Activated naive CD4-positive, alpha-beta T cell treated with anti-CD3 and anti-CD28 coated beads for 36 hours (primary cell): ENCODE data around the gene DPEP3. TPM values are rescaled to one million over a fixed set of nuclear protein-coding genes. Genes with fewer than 3 reads are reported as not detected.

Experiments used
- CTCF ChIA-PET: fragments of 350-600 bp; sonication (Branson Sonifier 250); formaldehyde crosslinking; loops from one replicate; lab custom pipeline; 2021; ENCODE audit warnings: antibody characterized with exemption; lab: Charles Lee
- DNase-seq: peaks from one replicate; pipeline ENCODE4 v3.0.0-alpha.2; 2020
- H3K27ac Mint-ChIP-seq: one replicate; pipeline ENCODE4 v1.8.0; 2021; ENCODE audit warnings: mild to moderate bottlenecking, mixed read lengths
- H3K27me3 Mint-ChIP-seq: one replicate; pipeline ENCODE4 v1.8.0; 2021; ENCODE audit warnings: low read depth, mixed read lengths
- H3K36me3 Mint-ChIP-seq: one replicate; pipeline ENCODE4 v1.8.0; 2021; ENCODE audit warnings: low read depth, mixed read lengths
- H3K4me1 Mint-ChIP-seq: one replicate; pipeline ENCODE4 v1.8.0; 2021; ENCODE audit warnings: low read depth, mixed read lengths
- H3K4me3 Mint-ChIP-seq: one replicate; pipeline ENCODE4 v1.8.0; 2021; ENCODE audit warnings: mild to moderate bottlenecking, moderate library complexity, mixed read lengths
- H3K9me3 Mint-ChIP-seq: one replicate; pipeline ENCODE4 v1.8.0; 2021; ENCODE audit warnings: mixed read lengths
- intact Hi-C: fragments of 100-400 bp; cut with micrococcal nuclease; formaldehyde crosslinking; loops from one replicate; pipeline ENCODE4 v1.15.1; 2023
- total RNA-seq, 2 experiments: library from RNA; stranded (reverse); gene quantifications; one replicate each; pipeline ENCODE4 v1.2.3, GENCODE V29; 2021

Gene DPEP3
- total RNA-seq, 2 experiments from 2014 or later: 0.19 TPM; not detected in 1

DNA sequence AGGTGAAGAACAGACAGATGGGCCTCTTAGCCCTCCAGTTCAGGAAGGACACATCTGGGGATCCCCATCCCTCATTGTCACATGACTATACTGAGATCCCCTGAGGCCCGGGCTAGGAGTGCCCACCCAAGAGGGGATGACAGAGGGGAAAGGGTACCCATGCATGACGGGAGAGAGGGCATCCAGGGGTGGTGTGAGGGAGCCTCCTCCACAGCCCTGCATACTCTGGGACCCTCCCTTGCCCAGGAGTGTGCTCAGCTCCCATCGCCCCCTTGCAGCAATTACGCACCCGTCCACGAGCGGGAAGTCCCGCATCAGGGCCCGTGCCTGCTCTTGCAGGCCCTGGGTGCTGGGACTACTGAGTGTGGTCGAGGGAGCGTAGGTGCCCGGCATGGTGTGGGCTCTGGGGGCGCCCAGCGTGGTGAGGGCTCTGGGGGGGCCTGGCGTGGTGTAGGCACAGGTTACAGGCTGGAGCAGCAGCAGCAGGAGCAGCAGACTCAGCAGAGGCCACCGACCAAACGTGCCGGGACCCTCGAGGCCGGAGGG is 12.4 kb upstream of the DPEP3 start:
- no peak for DNase-seq
- no peak overlapping the region for H3K4me3 Mint-ChIP-seq
- no peaks in the 10 kb centered on the region for H3K9me3 Mint-ChIP-seq
- CTCF ChIA-PET: interaction anchor here (0.8 to 2.3 kb wide), 6 partner anchors 9 to 91 kb away, joined by 3 to 14 read pairs (median 4); no protein-coding TSS in a partner anchor
- peaks cover 34% of the 10 kb centered on the region for H3K4me1 Mint-ChIP-seq
- H3K27me3 Mint-ChIP-seq: no peaks in the 10 kb centered on the region
- H3K27ac Mint-ChIP-seq: peak overlapping the region; percentile 92
- H3K36me3 Mint-ChIP-seq: no peaks in the 10 kb centered on the region
- intact Hi-C loops: loop anchor here (1.0 to 2.0 kb wide), 6 partner anchors 24 to 237 kb away; partner anchors contain the start of genes DDX28, DUS2, PSMB10 and SLC12A4

DNA sequence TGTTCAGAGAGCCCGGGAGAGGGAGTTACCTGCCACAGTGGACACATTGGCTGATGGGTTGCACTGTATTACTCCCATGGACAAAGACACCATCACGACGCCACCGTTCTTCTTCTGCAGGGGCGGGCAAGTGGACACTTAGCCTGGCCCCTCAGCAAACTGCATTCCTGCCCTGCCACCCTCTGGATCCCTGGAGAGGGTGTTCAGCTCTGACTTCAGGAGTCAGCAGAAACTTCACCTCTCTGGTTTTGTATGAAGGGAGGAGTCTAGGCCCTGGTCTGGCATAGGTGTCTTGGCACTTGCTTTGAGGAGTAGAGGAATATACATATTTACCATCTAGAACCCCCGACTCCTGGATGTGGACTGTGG is 9.7 kb upstream of the DPEP3 start:
- no peak for DNase-seq
- Mint-ChIP-seq H3K4me1 (peaks cover 19% of the 10 kb centered on the region), H3K27me3 (no peaks in the 10 kb centered on the region), H3K27ac (no peak overlapping the region), H3K9me3 (no peaks in the 10 kb centered on the region), H3K4me3 (no peak overlapping the region), H3K36me3 (no peaks in the 10 kb centered on the region)
- CTCF ChIA-PET: interaction anchor here (0.6 to 0.8 kb wide), 2 partner anchors 16 to 238 kb away, joined by 3 read pairs; no protein-coding TSS in a partner anchor
- intact Hi-C loops: no loop called here

DNA sequence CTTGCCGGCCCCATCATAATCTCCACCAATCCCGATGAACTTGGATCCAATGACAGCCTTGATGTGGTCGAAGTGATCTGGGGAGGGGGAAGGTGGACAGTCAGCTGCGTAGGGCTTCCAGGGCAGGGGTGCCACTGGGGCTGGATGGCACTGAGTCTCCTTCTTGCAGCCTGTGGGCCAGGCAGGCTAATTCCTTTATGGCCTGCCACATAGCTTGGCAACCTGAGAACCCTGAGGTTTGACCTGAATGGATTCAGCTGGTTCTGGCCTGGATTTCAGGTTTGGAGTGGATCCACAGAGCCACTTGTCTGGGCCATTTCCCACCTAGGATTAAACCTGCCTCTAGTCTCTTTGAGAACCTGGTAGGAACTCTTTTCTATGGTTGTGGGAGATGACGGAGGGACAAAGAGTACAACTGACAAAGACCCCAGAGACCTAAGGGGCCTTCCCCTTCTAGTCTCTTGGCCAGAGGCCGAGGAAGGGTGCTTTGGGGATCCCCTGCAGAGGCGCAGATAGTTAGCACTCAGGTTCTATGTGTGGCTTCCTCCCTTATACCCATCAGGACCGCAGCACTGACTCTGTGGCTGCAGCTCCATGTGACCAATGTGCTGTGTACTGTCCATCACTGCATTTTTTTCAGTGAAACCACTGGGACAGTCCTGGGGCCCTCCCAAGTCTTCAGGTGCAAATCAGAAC is 9.2 kb upstream of the DPEP3 start:
- intact Hi-C loops: no loop called here
- CTCF ChIA-PET: interaction anchor here (0.5 to 0.8 kb wide), 4 partner anchors 16 to 475 kb away, joined by 3 to 6 read pairs (median 4); no protein-coding TSS in a partner anchor
- H3K27me3 Mint-ChIP-seq: no peaks in the 10 kb centered on the region
- no peak overlapping the region for H3K4me3 Mint-ChIP-seq
- H3K4me1 Mint-ChIP-seq: peaks cover 21% of the 10 kb centered on the region
- no peak for DNase-seq
- H3K27ac Mint-ChIP-seq: no peak overlapping the region
- no peaks in the 10 kb centered on the region for H3K9me3 Mint-ChIP-seq
- no peaks in the 10 kb centered on the region for H3K36me3 Mint-ChIP-seq

DNA sequence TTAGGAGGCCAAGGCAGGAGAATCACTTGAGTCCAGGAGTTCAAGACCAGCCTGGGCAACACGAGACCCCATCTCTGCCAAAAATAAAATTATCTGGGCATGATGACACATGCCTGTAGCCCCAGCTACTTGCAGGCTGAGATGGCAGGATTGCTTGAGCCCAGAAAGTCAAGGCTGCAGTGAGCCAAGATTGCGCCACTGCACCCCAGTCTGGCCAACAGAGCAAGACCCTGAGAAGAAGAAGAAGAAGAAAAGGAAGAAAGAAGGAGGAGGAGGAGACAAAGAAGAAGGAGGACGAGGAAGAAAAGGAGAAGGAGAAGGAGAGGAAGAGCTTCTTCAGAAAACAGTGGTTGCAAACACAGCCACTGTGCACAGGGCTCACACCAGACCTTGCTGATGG is 8.4 kb upstream of the DPEP3 start:
- CTCF ChIA-PET: interaction anchor here (0.6 to 1.3 kb wide), 2 partner anchors 28 to 52 kb away, joined by 3 to 4 read pairs; no protein-coding TSS in a partner anchor
- intact Hi-C loops: no loop called here
- DNase-seq: no peak
- no peaks in the 10 kb centered on the region for H3K36me3 Mint-ChIP-seq
- no peaks in the 10 kb centered on the region for H3K27me3 Mint-ChIP-seq
- no peaks in the 10 kb centered on the region for H3K9me3 Mint-ChIP-seq
- H3K4me3 Mint-ChIP-seq: no peak overlapping the region
- H3K4me1 Mint-ChIP-seq: peaks cover 26% of the 10 kb centered on the region
- H3K27ac Mint-ChIP-seq: no peak overlapping the region

DNA sequence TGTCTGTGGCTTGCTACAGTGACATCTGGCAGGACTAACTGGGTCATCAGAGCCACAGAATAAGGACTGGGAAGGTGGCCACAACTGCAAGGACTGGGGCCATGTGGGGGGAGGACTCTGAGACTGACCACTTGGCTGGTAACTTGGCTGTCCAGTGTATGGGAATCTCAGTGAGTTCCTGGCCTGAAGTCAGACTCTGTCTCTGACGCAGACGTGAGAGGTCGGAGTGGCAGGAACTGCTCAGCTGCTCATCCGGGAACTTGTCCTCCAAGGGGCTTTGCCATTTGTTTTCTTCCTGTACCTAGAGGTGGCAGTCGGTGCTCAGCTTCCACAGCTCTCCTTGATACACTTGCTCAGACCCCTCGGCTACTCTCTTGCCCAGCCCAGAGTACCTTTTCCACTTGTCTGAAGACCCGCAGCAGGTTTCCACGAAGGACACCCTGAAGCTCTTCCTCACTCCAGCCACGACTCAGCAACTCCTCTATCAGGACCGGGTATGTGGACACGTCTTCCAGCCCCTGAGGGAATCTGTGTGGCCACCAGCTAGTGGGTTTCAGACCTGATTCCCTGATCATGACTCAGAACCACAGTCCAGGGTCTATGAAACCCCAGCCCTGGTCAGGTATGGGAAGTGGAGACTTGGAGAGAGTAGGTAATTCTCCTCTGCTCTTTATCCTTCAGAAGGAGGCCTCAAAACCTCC is 7.3 kb upstream of the DPEP3 start:
- peak overlapping the region; percentile 55 for H3K27ac Mint-ChIP-seq
- no peak for DNase-seq
- peaks cover 27% of the 10 kb centered on the region for H3K4me1 Mint-ChIP-seq
- H3K9me3 Mint-ChIP-seq: no peaks in the 10 kb centered on the region
- CTCF ChIA-PET: interaction anchor here (0.7 to 1.4 kb wide), 3 partner anchors 11 to 53 kb away, joined by 3 read pairs; no protein-coding TSS in a partner anchor
- no peak overlapping the region for H3K4me3 Mint-ChIP-seq
- no peaks in the 10 kb centered on the region for H3K27me3 Mint-ChIP-seq
- intact Hi-C loops: no loop called here
- no peaks in the 10 kb centered on the region for H3K36me3 Mint-ChIP-seq

DNA sequence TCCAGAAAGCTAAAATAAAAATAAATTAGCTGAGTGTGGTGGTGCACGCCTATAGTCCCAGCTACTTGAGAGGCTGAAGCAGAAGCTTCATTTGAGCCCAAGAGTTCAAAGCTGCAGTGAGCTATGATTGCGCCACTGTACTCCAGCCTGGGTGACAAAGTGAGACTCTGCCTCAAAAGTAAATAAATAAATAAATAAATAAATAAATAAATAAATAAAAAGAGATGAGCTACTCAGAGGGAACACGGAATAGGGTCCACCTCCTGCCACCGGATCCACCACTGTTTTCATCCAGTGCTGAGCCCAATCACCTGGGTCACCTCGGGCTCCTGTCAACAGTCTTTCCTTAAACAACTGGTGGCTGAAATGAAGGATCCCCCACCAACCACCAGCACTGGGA is 6.7 kb upstream of the DPEP3 start:
- CTCF ChIA-PET: interaction anchor here (0.5 to 1.4 kb wide), 4 partner anchors 11 to 59 kb away, joined by 3 to 5 read pairs (median 3); no protein-coding TSS in a partner anchor
- Mint-ChIP-seq H3K4me3 (no peak overlapping the region), H3K27ac (no peak overlapping the region), H3K4me1 (peaks cover 24% of the 10 kb centered on the region), H3K36me3 (no peaks in the 10 kb centered on the region), H3K27me3 (no peaks in the 10 kb centered on the region), H3K9me3 (no peaks in the 10 kb centered on the region)
- intact Hi-C loops: no loop called here
- DNase-seq: no peak

DNA sequence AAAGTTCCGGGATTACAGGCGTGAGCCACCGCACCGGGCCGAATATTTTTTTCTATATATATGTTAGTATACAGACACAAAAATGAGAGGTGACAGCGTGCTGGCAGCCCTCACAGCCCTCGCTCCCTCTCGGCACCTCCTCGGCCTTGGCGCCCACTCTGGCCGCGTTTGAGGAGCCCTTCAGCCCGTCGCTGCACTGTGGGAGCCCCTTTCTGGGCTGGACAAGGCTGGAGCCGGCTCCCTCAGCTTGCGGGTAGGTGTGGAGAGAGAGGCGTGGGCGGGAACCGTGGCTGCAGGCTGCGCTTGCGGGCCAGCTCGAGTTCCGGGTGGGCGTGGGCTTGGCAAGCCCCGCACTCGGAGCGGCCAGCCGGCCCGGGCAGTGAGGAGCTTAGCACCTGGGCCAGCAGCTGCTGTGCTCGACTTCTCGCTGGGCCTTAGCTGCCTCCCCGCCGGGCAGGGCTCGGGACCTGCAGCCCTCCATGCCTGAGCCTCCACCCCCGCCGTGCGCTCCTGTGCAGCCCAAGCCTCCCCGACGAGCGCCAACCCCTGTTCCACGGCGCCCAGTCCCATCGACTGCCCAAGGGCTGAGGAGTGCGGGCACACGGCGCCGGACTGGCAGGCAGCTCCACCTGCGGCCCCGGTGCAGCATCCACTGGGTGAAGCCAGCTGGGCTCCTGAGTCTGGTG is 1.9 kb upstream of the DPEP3 start:
- no peak for DNase-seq
- intact Hi-C loops: loop anchor here (5.0 kb wide), 2 partner anchors 40 to 45 kb away; partner anchors contain the start of genes DDX28, DUS2 and PSMB10
- CTCF ChIA-PET: interaction anchor here (1.1 to 1.2 kb wide), 2 partner anchors 23 to 98 kb away, joined by 3 to 4 read pairs; no protein-coding TSS in a partner anchor
- H3K9me3 Mint-ChIP-seq: no peaks in the 10 kb centered on the region
- no peak overlapping the region for H3K27ac Mint-ChIP-seq
- no peak overlapping the region for H3K4me3 Mint-ChIP-seq
- peaks cover 24% of the 10 kb centered on the region for H3K4me1 Mint-ChIP-seq
- no peaks in the 10 kb centered on the region for H3K36me3 Mint-ChIP-seq
- H3K27me3 Mint-ChIP-seq: no peaks in the 10 kb centered on the region

DNA sequence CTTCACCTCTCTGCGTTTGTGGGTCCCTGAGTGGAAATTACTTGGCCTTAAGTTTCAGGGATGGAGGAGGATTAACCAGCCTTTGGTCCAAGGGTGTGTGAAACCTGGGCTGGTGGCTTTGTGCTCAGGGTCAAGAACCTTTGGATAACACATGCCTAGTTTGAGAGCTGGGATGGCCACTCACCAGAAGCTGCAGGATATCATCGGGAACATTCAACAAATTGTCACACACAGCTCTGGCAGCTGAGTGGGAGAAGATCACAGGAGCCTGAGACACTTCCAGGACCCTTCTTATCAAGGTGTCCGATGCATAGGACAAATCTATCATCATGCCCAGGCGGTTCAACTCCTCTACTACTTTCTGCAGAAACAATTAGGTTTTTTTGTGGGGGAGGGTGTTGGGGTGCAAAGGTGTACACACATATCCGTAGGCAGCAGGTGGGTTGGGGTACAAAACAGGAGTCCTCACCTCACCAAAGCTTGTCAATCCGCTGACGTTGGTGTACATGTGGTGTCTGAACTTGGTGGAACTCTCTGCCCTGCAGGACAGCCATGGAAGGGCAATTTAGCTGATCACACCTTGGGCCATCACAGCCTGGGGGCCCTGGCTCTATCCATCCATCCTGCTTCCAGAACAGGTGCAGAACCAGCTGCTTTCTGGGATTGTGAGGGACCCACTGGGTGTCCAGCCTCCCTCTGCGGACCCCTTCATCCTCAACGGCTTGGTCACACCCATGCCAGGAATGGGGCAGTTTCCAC is 2.7 kb downstream of the DPEP3 start:
- no peaks in the 10 kb centered on the region for H3K36me3 Mint-ChIP-seq
- intact Hi-C loops: no loop called here
- no peak for DNase-seq
- CTCF ChIA-PET: no interaction called here
- H3K27me3 Mint-ChIP-seq: no peaks in the 10 kb centered on the region
- no peak overlapping the region for H3K4me3 Mint-ChIP-seq
- no peaks in the 10 kb centered on the region for H3K4me1 Mint-ChIP-seq
- no peak overlapping the region for H3K27ac Mint-ChIP-seq
- H3K9me3 Mint-ChIP-seq: no peaks in the 10 kb centered on the region

DNA sequence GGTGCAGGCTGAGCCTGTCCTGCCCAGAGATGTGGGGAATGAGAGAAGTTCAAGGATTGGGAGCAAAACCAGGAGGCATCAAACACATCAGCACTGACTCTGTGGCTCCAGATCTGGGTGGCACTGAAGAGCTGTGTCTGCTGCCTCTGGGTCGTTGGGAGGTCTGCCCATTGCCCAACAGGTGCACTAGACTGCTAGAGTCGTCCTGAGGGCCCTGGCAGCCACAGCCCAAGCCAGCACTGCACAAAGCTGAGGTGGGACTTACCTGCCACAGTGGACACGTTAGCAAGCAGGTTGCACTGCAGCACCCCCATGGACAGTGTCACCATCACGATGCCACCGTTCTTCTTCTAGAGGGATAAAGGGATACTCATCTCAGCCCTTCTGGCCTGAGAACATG is 3.3 kb downstream of the DPEP3 start:
- Mint-ChIP-seq H3K9me3 (no peaks in the 10 kb centered on the region), H3K27ac (no peak overlapping the region), H3K4me1 (no peaks in the 10 kb centered on the region), H3K4me3 (no peak overlapping the region), H3K36me3 (no peaks in the 10 kb centered on the region), H3K27me3 (no peaks in the 10 kb centered on the region)
- intact Hi-C loops: no loop called here
- no peak for DNase-seq
- CTCF ChIA-PET: no interaction called here

DNA sequence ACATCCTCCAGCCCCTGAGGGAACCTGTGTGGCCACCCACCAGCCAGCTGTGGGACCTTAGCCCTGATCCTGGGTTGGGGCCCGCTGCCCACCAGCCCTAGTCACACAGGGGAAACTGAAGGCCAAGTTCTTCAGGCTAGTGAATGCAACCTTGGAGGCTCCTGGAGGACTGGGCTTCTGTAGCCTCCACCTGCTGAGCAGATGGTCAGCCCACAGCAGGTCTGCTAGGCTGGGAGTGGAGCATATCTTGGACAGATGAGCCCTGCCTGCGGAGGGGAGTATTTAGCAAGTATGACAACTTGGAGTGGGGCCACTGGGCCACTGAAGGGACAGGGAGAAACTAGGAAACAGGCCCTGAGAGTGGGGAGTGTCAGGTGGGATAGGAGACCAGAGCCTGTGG is 4.1 kb downstream of the DPEP3 start:
- no peak overlapping the region for H3K27ac Mint-ChIP-seq
- H3K4me3 Mint-ChIP-seq: no peak overlapping the region
- H3K9me3 Mint-ChIP-seq: no peaks in the 10 kb centered on the region
- intact Hi-C loops: no loop called here
- no peaks in the 10 kb centered on the region for H3K27me3 Mint-ChIP-seq
- CTCF ChIA-PET: interaction anchor here (1.1 kb wide), 2 partner anchors 8 to 64 kb away, joined by 3 to 4 read pairs; no protein-coding TSS in a partner anchor
- no peaks in the 10 kb centered on the region for H3K36me3 Mint-ChIP-seq
- no peaks in the 10 kb centered on the region for H3K4me1 Mint-ChIP-seq
- DNase-seq: no peak

DNA sequence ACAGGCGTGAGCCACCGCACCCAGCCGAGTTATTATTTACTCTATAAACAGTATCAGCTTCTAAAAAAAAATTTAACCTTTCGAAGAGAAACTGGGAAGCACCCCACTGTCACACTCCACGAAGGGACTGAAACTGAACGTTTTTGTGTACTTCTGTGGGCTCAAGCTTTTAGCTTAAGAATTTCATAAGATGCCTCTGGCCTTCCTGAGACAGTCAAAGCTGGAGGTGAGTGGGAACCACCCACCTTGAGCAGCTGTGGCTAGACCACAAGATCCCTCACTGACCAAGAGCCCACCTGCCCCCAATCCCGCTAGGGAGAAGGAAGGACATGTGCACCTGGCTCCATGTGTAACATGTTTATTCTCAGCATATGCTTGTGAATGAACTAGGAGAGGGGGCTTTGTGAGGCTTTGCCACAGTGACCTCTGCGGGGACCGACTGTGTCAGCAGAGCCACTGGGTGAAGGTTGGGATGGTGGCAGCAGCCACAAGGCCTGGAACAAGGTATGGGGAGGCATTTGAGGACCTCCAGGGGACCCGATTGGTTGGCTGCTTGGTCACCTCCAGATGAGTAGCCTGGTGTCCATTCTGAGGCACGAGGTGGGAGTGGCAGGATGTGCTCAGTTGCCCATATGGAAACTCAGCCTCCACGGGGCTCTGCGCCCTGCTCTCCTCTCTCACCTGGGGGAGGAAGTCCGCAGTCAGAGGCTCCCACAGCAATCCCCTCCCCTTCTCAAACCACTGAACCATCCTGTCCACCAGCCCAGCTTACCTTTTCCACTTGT is 4.8 kb downstream of the DPEP3 start:
- CTCF ChIA-PET: interaction anchor here (1.1 kb wide), 2 partner anchors 9 to 65 kb away, joined by 3 to 4 read pairs; no protein-coding TSS in a partner anchor
- no peak overlapping the region for H3K27ac Mint-ChIP-seq
- intact Hi-C loops: no loop called here
- no peaks in the 10 kb centered on the region for H3K36me3 Mint-ChIP-seq
- no peak overlapping the region for H3K4me3 Mint-ChIP-seq
- DNase-seq: no peak
- no peaks in the 10 kb centered on the region for H3K4me1 Mint-ChIP-seq
- no peaks in the 10 kb centered on the region for H3K27me3 Mint-ChIP-seq
- H3K9me3 Mint-ChIP-seq: no peaks in the 10 kb centered on the region
